ENCODE measurements around the gene TMIGD3. TPM values are rescaled to one million over a fixed set of nuclear protein-coding genes. Genes with fewer than 3 reads are reported as not detected.
"Not testable (repeated sequence)": the region's sequence is repeated elsewhere in the genome, so short reads cannot be mapped to it uniquely, and the experiment has no call there.

Gene TMIGD3
- 1 to 10 TPM; 2.0 to 4.0 TPM for total RNA-seq
- long read RNA-seq = 0 reads

DNA sequence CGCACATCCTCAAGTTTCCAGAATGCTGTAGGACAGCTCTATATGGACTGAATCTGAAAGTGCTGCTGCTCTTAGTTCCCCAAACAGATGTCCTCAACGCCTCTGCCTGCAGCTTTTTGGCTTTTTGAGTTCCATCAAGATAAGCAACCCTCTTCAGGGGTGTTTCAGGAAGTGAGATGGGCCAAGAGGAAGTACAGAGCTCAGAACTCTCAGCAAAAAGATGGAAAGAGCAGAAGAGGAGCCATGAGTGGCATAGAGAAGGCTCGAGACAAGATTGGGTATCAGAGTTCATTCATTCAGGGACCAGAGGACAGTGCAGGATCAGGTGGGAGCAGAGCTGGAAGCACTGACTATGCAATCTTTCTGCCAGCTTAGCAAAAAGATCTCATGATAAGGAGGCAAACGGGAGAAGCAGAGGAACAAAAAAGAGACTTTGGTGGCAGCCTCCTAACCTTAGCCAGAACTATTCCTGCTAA lies at the start of gene TMIGD3, which contains the start of gene ADORA3:
TMIGD3 (minus strand) TSS at position 49 of the 476 bp plus-strand sequence. CDS start 279 bp downstream, outside the sequence.
ADORA3 (minus strand) TSS at position 49 of the 476 bp plus-strand sequence. CDS start 279 bp downstream, outside the sequence.
- intact Hi-C loops (cut with DNase I) = loop anchor here in 1 of 2 donors (10.0 kb wide), 1 partner anchor 151 kb away; no protein-coding TSS in a partner anchor
- ATAC-seq = no peak

DNA sequence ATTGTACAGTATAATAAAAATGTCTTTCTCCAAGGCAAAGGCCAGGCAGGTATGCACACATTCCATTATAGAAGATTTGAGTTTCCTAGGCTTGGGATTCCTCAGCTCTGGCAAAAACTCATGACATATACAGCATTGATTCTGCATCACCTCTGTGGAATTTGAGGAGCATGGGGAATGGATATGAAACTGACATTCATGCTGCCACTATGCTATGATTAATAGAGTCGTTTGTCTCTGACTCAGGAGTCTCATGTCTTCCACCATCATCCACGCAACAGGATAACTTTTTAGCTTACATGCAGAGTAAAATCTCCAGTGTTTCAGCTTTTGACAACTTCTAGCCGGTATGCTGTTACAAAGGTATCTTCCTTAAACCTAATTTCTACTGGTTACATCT lies 49.8 kb upstream of the TMIGD3 start:
- ATAC-seq (no peak), DNase-seq (no peak)
- intact Hi-C loops (cut with DNase I) = no loop called here

More for the DNA sequence above, at the start of gene TMIGD3, which contains the start of gene ADORA3:
- DNase-seq = no peak

DNA sequence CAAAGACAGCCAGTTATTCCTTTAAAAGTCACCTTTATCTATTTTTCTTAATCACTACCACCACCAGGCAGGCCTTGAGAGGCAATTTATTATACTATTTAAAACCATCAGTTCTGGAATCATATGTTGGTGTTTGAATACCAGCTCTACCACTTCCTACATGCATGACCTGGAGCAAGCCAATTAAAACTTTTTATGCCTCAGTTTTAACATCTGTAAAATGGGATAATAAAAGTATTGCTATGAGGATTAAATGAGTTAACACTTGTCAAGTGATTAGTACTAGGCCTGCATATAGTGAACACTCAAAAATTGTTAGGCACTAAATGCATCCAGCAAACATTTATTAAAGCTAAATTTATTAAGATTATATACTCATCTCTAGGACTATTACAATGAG lies 49.2 kb upstream of the TMIGD3 start:
- DNase-seq (no peak), ATAC-seq (no peak)
- intact Hi-C loops (cut with DNase I) = no loop called here

DNA sequence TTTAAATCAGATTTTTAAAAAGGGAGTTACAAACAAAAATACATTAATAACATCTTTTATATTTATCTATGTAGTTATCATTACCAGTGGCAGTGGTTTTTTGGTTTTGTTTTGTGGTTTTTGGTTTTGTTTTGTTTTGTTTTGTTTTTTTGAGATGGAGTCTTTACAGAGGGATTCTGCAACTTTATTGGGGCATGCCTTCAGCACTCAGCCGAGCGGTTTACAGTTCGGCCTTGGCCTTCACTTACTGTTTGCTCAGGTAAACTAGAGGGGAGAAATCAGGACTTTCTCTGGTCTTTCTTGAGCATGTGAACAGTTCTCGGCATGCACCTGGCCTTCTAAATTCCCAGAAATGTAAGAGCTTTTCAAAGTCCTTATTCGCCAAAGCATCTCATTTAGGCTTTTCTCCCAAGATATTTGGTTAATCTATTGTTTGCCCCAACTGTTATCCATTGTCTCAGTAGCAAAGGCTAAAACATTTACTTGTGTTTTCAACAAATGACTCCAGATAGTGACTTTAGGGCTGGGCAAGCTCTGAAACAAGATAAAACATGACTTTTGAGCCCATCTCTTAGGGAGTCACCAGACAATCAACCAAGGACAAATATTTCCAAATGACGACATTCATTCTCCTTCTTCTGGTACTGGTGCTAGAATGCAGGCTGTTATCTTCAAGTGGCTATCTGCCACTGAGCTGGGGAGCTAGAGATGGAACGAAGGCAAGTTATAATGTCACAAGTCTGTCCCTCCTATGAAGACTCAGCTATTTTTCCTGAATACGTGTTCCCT lies 48.4 kb upstream of the TMIGD3 start:
- ATAC-seq (no peak), DNase-seq (no peak)
- intact Hi-C loops (cut with DNase I) = no loop called here

DNA sequence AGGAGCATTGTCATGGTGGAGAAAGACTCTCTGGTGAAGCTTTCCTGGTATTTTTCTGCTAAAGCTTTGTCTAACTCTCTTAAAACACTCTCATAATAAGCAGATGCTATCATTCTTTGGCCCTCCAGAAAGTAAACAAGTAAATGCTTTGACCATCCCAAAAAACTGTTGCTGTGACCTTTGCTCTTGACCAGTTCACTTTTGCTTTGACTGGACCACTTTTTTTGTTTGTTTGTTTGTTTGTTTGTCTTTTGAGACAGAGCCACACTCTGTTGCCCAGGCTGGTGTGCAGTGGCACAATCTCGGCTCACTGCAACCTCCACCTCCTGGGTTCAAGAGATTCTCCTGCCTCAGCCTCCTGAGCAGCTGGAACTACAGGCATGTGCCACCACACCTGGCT lies 44.4 kb upstream of the TMIGD3 start:
- intact Hi-C loops (cut with DNase I); ATAC-seq; DNase-seq: not testable (repeated sequence)

DNA sequence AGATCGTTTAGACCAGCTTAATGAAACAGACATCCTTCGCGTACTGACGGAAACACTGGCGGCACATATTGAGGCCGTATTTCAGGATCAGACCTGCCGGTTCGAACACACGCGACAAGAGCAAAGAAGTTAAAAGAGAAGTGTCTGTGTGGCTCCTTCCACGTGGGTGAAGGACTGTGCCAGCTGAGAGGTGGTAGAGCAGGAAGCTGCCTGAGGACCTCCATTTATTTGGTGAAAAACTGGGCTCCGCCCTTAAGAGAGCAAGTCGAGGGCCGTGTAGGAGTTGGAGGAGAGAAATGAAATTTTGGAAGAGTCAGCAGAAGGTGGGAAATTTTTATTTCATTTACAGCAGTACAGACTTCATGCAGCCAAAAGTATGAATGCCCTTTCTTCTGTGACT lies 38.8 kb upstream of the TMIGD3 start:
- ATAC-seq (no peak), DNase-seq (no peak)
- intact Hi-C loops (cut with DNase I) = no loop called here

DNA sequence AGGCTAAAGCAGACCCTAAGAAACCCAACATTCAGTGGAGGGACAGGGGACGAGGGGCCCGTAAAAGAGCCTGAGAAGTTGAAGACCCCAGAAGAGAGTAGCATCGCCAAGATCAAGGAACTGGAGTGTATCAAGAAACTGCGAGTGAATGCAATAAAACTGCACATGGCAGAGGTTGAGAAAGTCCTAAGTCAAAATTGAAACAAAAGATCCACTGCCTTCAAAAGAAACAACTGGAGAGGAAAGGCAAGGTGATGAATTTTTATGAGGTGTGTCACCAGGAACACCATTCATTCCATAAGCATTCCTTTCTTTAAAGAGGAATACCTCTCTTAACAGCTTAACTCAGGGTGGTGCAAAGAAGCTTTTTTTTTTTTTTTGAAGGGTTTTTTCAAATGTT lies 38.3 kb upstream of the TMIGD3 start:
- DNase-seq (no peak), ATAC-seq (no peak)
- intact Hi-C loops (cut with DNase I) = no loop called here

DNA sequence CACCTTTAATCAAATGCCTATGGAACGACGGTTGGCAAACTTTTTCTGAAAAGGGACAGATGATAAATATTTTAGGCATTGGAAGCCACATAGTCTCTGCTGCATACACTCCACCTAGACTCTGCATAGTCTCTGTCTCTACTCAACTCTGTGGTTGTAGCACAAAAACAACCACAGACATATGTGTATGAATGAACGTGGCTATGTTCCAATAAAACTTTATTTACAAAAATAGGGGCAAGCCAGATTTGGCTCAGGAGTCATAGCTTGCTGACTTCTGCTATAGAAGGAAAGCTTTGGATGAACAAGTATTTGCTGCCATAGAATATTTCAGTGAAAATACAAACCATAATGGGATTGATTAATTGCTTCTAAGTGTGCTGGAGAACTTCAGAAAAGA lies 37.5 kb upstream of the TMIGD3 start:
- DNase-seq (no peak), ATAC-seq (no peak)
- intact Hi-C loops (cut with DNase I) = no loop called here

DNA sequence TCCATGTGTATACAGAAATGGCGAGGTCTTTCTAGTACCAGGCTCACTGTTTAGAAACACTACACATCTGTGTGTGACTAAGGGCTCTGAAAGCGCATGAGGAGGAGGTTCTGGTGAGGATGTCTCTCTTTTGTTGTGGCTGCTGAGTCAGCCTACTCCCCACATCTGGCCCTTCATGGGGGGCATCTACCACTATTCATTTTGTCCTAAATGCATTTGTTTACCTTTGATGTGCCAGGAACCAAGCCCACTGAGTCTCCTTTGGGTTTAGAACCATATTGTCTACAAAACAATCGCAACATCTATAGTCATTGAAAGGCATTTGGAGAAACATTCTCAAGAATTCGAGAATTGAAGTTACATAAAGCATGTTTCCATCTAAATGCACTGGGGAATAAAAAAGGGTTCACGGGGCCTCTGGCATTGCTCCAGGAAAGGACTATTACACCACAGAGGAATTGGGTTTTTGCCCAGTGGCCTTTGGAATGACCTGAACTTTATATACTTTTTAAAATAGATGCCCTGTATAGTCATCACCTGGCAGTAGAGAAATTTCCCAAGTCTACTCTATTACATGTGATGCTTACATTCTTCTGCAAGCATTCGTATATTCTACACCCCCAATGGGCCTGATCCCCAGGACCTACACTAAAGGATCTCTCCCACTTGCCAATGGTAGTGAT lies 35.1 kb upstream of the TMIGD3 start:
- DNase-seq = no peak
- intact Hi-C loops (cut with DNase I) = no loop called here
- no peak for ATAC-seq

DNA sequence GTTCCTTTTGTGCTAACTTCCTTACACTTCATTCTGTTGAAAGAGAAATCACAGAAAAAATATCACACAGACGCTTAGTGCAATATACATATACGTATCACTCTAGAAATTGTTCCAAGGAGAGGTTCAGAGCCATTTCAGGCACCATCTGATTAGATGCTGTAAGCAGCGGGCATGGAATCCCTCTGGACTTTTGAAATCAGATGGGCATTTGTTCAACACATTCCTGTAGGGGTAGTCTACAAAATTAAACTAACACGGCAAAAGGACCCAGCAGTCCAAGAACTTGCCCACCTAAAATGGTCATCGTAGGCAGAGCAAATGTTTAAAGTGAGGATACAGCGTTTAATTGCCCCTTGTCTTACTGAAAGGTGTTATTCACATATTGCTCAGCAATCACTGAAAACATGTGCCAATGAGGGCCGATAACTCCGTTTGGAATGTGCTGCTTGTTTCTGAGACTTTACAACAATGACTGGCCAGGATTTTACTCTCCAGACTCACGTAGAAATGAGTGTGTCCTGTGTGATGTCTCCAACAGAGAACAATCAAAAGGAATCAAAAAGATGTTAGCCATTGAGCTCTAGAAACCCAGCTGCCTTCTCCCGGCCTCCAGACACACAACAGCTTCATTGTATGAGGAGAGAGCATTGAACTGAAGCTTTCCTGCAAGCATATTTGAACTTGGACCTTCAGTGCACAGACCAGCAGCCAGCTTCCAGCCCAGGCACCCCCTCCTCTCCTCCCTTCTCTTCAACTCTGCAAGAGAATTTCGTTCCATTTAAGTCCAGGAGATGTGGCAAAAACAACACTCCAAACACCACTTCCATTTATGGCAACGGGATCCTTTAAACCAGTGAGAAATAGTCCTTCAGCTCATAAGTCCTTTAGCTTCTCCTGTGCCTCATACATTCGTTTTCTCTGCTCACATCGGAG lies 32.1 kb upstream of the TMIGD3 start:
- DNase-seq (no peak), ATAC-seq (peak; percentile 51 to 66)
- intact Hi-C loops (cut with DNase I) = no loop called here

DNA sequence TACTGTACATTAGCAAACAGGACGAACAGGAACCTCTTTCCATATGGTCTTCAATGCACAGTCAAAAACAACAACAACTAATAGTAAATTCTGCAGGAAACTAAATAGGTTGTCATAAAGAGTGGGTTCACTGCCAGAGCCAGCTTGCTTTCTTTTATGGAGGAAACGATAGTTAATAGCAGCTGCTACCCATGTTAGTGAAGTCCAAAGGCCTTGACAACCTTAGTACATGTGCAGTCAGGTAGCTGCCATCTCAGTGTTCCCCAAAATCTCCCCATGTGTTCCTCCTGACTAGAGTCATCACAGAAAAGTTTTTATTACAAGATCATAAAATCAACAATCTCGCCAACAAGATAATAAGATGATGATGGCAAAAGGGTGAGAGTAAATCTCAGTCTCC lies 16.6 kb upstream of the TMIGD3 start:
- intact Hi-C loops (cut with DNase I) = no loop called here
- ATAC-seq (no peak), DNase-seq (no peak)

DNA sequence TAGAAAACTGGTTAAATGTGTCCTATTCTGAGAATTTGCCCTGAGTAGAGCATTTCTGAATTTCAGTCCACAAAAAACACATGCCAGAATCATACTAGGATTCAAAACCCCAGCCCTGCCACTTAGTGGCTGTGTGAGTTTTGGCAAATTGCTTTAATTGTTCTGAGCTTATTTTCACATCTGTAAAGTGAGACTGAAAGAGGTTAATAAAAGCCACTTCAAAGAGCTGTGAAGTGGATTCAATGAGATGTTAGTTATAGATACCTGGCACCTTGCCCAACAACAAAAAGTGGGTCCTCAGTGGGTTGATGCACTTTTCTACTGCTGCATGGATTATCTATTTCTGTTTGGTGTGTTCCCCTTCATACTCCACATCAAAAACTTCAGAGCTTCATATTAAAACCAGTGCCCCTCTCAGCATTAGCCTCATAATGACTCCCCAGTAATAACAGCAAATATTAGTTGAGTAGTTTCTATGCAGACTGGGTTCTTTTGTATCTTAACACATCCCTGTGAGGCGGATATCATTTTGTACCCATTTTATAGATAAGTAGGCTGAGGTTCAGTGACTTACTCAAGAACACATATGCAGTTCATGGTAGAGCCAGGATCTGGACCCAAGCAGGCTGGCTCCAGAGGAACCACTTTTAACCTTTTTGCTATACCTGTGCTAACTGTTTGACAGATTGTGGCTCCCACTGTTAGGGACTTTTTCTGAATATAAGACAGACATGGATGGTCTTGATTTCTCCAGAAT lies 14.2 kb upstream of the TMIGD3 start:
- DNase-seq = no peak
- no peak for ATAC-seq
- intact Hi-C loops (cut with DNase I) = loop anchor here in 1 of 2 donors (10.0 kb wide), 1 partner anchor 107 kb away; no protein-coding TSS in a partner anchor

DNA sequence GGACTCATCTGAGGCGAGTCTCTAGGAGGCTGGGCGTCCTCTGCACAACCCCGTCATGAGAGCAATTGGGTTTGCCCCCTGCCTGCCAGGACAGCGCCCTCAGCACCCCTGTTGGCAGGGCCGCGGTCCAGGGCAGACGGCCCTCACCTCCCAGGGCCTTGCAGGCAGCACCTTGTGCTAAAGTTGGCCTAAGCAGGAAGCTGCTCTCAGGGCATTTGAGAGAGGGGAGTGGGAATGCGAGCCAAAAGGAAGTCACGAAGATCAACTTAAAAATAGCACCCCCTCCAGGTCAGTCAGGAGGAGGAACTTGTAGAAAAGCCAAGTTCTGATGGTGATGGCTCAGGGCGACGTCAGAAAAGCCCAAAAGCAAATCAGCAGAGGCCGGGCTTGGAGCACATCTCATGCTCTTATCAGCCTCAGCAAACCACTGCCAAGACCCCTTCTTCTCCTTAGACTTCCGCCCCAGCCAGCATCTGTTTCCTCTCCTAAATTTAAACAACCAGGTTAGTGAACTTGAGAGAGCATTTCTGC lies 12.6 kb upstream of the TMIGD3 start:
- intact Hi-C loops (cut with DNase I) = loop anchor here in 1 of 2 donors (10.0 kb wide), 1 partner anchor 109 kb away; no protein-coding TSS in a partner anchor
- ATAC-seq (peak; percentile 74 to 76), DNase-seq (peak; percentile 83)

DNA sequence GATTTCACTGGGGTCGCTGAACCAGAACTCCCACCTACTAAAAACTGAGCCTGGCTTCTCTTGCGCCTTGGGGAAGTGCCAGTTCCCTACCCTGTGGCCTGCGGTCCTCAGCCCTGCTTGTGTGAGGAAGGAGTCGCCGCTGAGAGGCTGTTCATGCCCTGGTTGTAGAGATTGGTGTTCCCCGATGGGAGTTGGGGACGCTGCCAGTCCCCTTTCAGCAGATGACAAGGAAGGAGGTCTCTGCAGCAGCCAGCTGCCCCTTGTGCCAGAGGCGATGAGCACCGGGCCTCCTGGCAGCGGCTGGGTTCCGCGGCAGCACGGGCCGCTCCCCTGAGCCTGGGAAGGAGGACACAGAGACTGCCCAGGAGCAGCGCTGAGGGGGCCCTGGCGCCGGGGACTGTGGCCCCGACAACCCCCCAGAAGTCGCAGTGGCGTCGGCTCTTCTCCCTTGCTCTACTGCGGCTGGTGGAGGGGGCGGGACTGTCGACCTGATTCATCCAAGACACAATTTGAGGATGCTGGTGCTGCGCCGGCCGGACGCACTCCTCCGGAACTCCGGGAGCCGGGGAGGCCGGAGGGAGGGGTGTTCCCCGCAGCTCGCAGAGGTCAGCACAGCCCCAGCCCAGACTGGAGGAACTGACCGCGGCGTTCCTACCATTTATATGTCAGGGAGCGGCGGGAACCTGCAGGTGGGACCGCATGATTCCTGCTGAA lies 12.0 kb upstream of the TMIGD3 start:
- intact Hi-C loops (cut with DNase I) = loop anchor here in 1 of 2 donors (10.0 kb wide), 1 partner anchor 109 kb away; no protein-coding TSS in a partner anchor
- DNase-seq (peak; percentile 89), ATAC-seq (peak; percentile 66 to 83)

DNA sequence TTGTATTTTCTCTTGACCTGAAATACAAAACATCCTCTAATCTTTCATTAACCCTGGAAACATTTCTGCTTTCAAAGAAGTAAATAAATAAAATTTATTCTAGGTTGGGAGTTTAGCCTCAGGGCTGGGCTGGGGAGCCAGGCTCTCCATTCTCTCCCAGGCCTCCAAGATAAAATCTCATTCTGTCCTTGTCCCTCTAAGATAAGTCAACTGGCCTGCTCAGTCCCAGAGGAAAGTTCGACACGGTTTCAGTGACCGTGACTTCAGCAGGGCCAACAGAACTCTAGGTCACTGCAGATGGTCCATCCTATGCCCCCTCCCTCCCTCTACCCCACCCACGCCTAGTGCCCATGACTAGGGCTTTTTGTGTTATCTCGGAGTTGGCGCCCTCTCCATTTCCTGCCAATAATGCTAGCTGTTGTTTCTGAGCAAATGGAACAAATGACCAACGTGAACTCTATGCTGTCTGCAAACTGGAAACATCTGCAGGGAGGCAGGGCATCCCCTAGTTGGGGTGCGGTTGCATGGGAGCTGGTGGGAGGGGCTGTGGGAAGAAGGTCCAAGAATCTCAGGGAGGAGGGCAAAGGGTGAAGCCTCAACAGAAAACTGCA lies 10.1 kb upstream of the TMIGD3 start:
- peak; percentile 48 for DNase-seq
- intact Hi-C loops (cut with DNase I) = loop anchor here in 1 of 2 donors (5.0 to 10.0 kb wide), 2 partner anchors 79 to 111 kb away; no protein-coding TSS in a partner anchor
- no peak for ATAC-seq

DNA sequence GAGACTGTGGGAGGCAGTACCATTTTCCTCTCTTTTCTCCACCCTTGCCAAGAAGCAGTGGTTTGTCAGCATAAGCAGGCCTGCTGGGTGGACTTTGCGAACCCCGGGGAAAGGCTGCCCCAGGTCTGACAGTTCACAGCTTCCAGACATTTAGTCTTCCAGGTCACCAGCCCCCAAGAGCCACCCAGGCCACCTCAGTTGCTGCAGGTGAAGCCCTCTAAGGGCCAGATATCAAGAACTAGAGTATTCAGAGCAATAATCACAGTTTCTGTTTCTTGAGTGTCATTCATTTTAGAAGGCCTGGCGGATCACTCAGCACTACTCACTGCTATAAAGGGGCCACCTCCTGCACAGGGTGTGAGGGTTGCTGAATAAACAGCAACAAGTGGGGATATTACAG lies 9.5 kb upstream of the TMIGD3 start:
- intact Hi-C loops (cut with DNase I) = loop anchor here in 1 of 2 donors (5.0 to 10.0 kb wide), 2 partner anchors 79 to 112 kb away; no protein-coding TSS in a partner anchor
- DNase-seq (no peak), ATAC-seq (no peak)

Measured in left cardiac atrium (tissue), 4 donors.